Pancreas (tissue), 10 donors: ENCODE measurements around the gene ATXN10. TPM values are rescaled to one million over a fixed set of nuclear protein-coding genes. Genes with fewer than 3 reads are reported as not detected.

Experiments
- ATAC-seq, 4 donors: fragments of 200-7000 bp; cut with Tn5 transposase; one replicate each; pipeline versions ENCODE4 v1.8.0 to v1.9.1; 2020; ENCODE audit warnings: mild to moderate bottlenecking in 4 of 4, moderate library complexity in 4 of 4
- DNase-seq, 6 donors: peaks; one replicate each; pipeline ENCODE4 v3.0.0-alpha.2; 2020
- FAIRE-seq: peaks from 2 replicates; lab custom pipeline; 2012; peaks lifted over from hg19 to GRCh38; lab: Jason Lieb, UNC
- H3K27ac ChIP-seq, 4 donors: fragments of 200-600 bp; sonication (generic); 1 replicate in 3 of 4; 2 replicates in 1 of 4; pipeline versions ENCODE4 v1.5.0 to v1.8.0; 2020
- H3K27me3 ChIP-seq, 4 donors: fragments of 200-600 bp; one replicate each; pipeline ENCODE4 v1.8.0; 2021
- H3K36me3 ChIP-seq, 3 donors: fragments of 200-600 bp; sonication (generic) in 1 of 3; one replicate each; pipeline versions ENCODE4 v1.5.0 to v1.8.0; 2020 to 2021
- H3K4me1 ChIP-seq, 3 donors: fragments of 200-600 bp; one replicate each; pipeline ENCODE4 v1.8.0; 2021
- H3K4me3 ChIP-seq, 4 donors: fragments of 200-600 bp; sonication (generic) in 2 of 4; one replicate each; pipeline versions ENCODE4 v1.5.0 to v1.8.0; 2020 to 2021
- H3K9me3 ChIP-seq, 4 donors: fragments of 200-600 bp; one replicate each; pipeline ENCODE4 v1.8.0; 2021
- WGBS, 2 donors: extraction: QIAGEN DNeasy Blood & Tissue Kit; methylation state at CpG; one replicate each; pipeline ENCODE4 v1.1.7; 2013; 5-methylcytosine and 5-hydroxymethylcytosine counted together
- intact Hi-C, 3 donors: fragments of 100-400 bp; cut with DNase I; formaldehyde crosslinking; loops; one replicate each; pipeline versions ENCODE4 v1.11.1 to v1.14.2; 2022
- polyA plus RNA-seq, 2 donors: library from polyadenylated mRNA; stranded (reverse); fragments of 200-250 nt; gene quantifications; one replicate each; pipeline ENCODE4 v1.2.3, GENCODE V29; 2013
- total RNA-seq, 6 donors: library from RNA; stranded (reverse); fragmentation: NEBNext Ultra II Directional in 4 of 6; extraction: Animal tissue kit (Norgen Biotek cat#: 25700) in 4 of 6; gene quantifications; one replicate each; pipeline versions ENCODE4 v1.2.1 to v1.2.4, GENCODE V29; 2021 to 2023
- TF ChIP-seq, protein P1 (sequence below), 4 donors: fragments of 200-600 bp; sonication (generic) in 3 of 4; IDR thresholded peaks; one replicate each; pipeline versions ENCODE4 v1.5.0 to v1.8.0; 2021; ENCODE audit warnings: antibody characterized with exemption in 4 of 4
- donor health status: healthy with polysubstance abuse.
- donor health status: DM: no; HTN: no; CAD: no; lungs with moderate emphysema.
- donor health status: DM: no; HTN: no; CAD: no.
- donor health status: control.
- donor health status: control.
- donor health status: Bipolar disorder and iron deficiency.
- donor health status: DM: yes; HTN: yes; CAD: no.
- donor health status: DM: no; HTN: no; CAD: no.
- donor health status: DM: no; HTN: no; CAD: no.
- donor health status: DM: yes; HTN: yes; CAD: no.

Gene ATXN10
- total and polyA plus RNA-seq, 8 donors: 19.1 to 75.1 (median 62.4) TPM

DNA sequence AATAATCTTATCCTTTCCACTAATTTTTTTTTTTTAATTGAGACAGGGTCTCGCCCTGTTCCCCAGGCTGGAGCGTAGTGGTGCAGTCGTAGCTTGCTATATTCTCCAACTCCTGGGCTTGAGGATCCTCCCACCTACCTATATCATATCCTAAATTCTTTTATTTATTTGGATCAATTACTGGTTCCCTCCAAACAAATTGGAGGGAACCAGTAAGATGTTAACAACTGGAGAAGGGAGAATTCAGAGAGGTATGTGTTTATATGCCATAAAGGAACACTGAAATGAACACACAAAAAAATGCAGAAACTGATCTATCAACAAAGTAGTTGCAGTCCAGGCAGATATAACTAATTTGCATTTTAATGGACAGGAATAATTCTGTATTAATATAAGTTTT lies 63.6 kb downstream of the ATXN10 start:
- peaks cover 0 to 18% (median 0%) of the 10 kb centered on the region in 3 donors for H3K36me3 ChIP-seq
- FAIRE-seq: no peak
- intact Hi-C loops: no loop called here

DNA sequence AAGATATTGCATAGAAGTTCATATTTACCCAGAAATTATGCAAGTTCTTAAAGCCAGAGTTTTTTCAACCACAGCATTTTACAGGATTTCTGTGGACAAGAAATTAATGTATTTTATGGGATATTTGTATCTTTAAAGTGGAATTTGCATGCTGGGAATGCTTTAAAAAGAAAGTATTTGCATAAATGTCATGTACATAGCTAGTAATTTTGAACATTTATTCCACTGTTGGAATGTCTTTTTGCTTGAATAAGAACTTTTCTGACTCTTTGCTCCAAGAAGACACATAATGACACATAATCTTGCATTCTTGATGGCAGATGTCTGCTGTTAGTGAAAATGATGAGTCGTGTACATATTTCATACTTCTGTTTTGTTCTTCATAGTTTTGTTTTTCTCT lies 66.6 kb downstream of the ATXN10 start:
- Histone ChIP-seq H3K4me3 (no peak overlapping the region), H3K27ac (no peak overlapping the region), H3K36me3 (peaks cover 0 to 35% (median 0%) of the 10 kb centered on the region in 3 donors), H3K4me1 (peaks cover 0 to 6% (median 0%) of the 10 kb centered on the region in 3 donors), H3K9me3 (no peaks in the 10 kb centered on the region), H3K27me3 (no peaks in the 10 kb centered on the region)
- TF ChIP-seq, protein P1, sequence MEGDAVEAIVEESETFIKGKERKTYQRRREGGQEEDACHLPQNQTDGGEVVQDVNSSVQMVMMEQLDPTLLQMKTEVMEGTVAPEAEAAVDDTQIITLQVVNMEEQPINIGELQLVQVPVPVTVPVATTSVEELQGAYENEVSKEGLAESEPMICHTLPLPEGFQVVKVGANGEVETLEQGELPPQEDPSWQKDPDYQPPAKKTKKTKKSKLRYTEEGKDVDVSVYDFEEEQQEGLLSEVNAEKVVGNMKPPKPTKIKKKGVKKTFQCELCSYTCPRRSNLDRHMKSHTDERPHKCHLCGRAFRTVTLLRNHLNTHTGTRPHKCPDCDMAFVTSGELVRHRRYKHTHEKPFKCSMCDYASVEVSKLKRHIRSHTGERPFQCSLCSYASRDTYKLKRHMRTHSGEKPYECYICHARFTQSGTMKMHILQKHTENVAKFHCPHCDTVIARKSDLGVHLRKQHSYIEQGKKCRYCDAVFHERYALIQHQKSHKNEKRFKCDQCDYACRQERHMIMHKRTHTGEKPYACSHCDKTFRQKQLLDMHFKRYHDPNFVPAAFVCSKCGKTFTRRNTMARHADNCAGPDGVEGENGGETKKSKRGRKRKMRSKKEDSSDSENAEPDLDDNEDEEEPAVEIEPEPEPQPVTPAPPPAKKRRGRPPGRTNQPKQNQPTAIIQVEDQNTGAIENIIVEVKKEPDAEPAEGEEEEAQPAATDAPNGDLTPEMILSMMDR (IDR thresholded peaks at IDR 0.05): no peak
- intact Hi-C loops: no loop called here
- ATAC-seq: no peak
- no peak for FAIRE-seq
- no peak for DNase-seq
- WGBS, 2 donors: 94 to 100% methylated on average over 1 of the region's 1 CpG

More for the DNA sequence above, 63.6 kb downstream of the ATXN10 start:
- DNase-seq (no peak), ATAC-seq (no peak)
- TF ChIP-seq, protein P1 (IDR thresholded peaks at IDR 0.05): no peak
- Histone ChIP-seq H3K27ac (no peak overlapping the region), H3K4me3 (no peak overlapping the region), H3K4me1 (no peaks in the 10 kb centered on the region), H3K9me3 (no peaks in the 10 kb centered on the region), H3K27me3 (no peaks in the 10 kb centered on the region)
- WGBS, 2 donors: 98% methylated on average over 3 of the region's 3 CpGs

DNA sequence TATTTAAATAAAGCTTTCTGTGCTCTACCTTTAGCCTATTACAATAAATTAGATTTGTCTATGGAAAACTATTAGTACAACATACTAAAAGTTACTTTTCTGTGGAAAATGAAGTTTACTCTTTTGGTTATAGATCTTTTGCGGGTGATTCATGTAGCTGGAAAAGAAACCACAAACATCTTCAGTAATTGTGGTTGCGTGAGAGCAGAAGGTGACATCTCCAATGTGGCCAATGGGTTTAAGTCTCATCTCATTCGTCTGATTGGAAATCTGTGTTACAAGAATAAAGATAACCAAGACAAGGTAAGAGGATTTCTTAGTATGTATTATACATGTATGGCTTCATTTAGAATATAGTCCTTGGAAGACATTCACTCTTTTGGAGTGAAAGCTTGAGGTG lies 68.6 kb downstream of the ATXN10 start:
- Histone ChIP-seq H3K9me3 (no peaks in the 10 kb centered on the region), H3K4me3 (no peak overlapping the region), H3K36me3 (peaks cover 0 to 35% (median 0%) of the 10 kb centered on the region in 3 donors), H3K27me3 (no peaks in the 10 kb centered on the region), H3K4me1 (peaks cover 0 to 9% (median 0%) of the 10 kb centered on the region in 3 donors), H3K27ac (no peak overlapping the region)
- TF ChIP-seq, protein P1 (IDR thresholded peaks at IDR 0.05): no peak
- ATAC-seq (no peak), DNase-seq (no peak), FAIRE-seq (no peak)
- intact Hi-C loops: no loop called here
- 95 to 97% methylated on average over 3 of the region's 3 CpGs for WGBS, 2 donors

DNA sequence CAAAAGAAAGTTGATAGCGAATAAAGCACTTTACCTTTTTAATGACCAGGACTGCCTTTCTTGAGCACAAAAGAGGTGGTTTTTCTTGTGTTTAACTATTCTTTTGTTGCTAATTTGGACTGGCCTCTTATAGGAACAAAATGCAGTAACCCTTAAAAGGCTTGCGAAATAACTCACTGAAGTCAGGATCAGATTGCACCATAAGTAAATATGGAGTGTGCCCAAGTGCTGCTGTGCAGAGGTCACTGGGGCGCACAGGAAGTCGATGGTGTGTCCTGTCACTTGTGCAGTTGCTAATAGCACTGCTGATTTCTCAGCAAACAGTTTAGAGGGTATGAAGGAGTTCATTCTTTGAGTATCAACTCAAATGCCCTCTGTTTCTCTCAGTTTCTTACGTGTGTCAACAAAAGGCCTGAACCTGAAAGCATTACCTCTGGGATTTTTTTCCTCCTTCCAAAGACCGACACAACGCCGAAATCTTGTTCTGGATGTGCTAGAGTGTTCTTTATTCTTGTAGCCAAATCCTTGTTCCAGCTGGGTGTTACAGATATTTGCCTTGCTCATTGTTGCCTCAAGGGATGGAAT lies 71.3 kb downstream of the ATXN10 start:
- WGBS, 2 donors: 70 to 74% methylated on average over 8 of the region's 8 CpGs
- TF ChIP-seq, protein P1 (IDR thresholded peaks at IDR 0.05): no peak
- Histone ChIP-seq H3K36me3 (peaks cover 0 to 35% (median 0%) of the 10 kb centered on the region in 3 donors), H3K4me3 (no peak overlapping the region), H3K27me3 (no peaks in the 10 kb centered on the region), H3K27ac (no peak overlapping the region), H3K4me1 (peaks cover 0 to 9% (median 0%) of the 10 kb centered on the region in 3 donors), H3K9me3 (no peaks in the 10 kb centered on the region)
- FAIRE-seq (no peak), ATAC-seq (peak; percentile 36 to 92 (median 72)), DNase-seq (no peak)
- intact Hi-C loops: no loop called here

DNA sequence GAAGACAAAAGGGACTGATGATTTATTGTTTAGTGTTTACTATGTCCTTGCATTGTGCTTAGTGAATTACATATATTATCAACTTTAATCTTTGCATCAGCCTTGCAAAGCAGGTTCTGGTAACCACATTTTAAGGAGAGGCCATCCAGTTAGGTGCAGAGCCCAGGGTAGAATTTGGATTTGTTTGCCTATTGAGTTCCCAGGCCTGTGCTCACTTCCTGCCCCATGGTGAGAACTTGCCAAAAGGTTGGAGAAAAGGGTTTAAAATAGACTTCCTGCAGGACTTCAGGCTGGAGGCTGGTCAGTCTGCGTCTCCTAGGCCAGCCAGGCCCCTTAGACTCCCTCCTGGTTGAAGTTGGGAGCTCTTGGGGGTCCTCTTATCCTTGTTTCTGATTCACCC lies 72.1 kb downstream of the ATXN10 start:
- H3K9me3 ChIP-seq: no peaks in the 10 kb centered on the region
- H3K27me3 ChIP-seq: no peaks in the 10 kb centered on the region
- DNase-seq (no peak), FAIRE-seq (no peak), ATAC-seq (peak in 1 of 4 donors; percentile 54)
- H3K4me3 ChIP-seq: no peak overlapping the region
- H3K27ac ChIP-seq: no peak overlapping the region
- H3K4me1 ChIP-seq: peaks cover 0 to 9% (median 0%) of the 10 kb centered on the region in 3 donors
- 83 to 88% methylated on average over 1 of the region's 1 CpG for WGBS, 2 donors
- intact Hi-C loops: no loop called here
- TF ChIP-seq, protein P1 (IDR thresholded peaks at IDR 0.05): no peak
- H3K36me3 ChIP-seq: peaks cover 0 to 35% (median 0%) of the 10 kb centered on the region in 3 donors
